Tibial nerve (tissue), 4 donors: ENCODE measurements around the gene PRR5.

ENCODE experiments used
- EP300 ChIP-seq, 2 donors: sonication (generic); formaldehyde crosslinking; IDR thresholded peaks; one replicate each; pipeline ENCODE4 v1.6.1; 2017; ENCODE audit warnings: antibody characterized with exemption in 2 of 2, mild to moderate bottlenecking in 1 of 2
- TF ChIP-seq, protein P1 (sequence below), 5 experiments: fragments of 200-600 bp in 3 of 5; fragments of 450-650 bp in 2 of 5; sonication (generic) in 3 of 5; IDR thresholded peaks; one replicate each; pipeline ENCODE4 v1.5.1; 2016 to 2019; ENCODE audit warnings: antibody characterized with exemption in 5 of 5, mild to moderate bottlenecking in 3 of 5, moderate library complexity in 2 of 5

GRCh38 chr22:44683881-44684280 lies 18.1 kb upstream of the PRR5 start:
- TF ChIP-seq EP300 (IDR thresholded peaks at IDR 0.05) = no peak
- TF ChIP-seq, protein P1, sequence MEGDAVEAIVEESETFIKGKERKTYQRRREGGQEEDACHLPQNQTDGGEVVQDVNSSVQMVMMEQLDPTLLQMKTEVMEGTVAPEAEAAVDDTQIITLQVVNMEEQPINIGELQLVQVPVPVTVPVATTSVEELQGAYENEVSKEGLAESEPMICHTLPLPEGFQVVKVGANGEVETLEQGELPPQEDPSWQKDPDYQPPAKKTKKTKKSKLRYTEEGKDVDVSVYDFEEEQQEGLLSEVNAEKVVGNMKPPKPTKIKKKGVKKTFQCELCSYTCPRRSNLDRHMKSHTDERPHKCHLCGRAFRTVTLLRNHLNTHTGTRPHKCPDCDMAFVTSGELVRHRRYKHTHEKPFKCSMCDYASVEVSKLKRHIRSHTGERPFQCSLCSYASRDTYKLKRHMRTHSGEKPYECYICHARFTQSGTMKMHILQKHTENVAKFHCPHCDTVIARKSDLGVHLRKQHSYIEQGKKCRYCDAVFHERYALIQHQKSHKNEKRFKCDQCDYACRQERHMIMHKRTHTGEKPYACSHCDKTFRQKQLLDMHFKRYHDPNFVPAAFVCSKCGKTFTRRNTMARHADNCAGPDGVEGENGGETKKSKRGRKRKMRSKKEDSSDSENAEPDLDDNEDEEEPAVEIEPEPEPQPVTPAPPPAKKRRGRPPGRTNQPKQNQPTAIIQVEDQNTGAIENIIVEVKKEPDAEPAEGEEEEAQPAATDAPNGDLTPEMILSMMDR (IDR thresholded peaks at IDR 0.05) = no peak
